HG02938 (cell line): ENCODE measurements around the gene L3HYPDH.

Experiments used
- ATAC-seq: cut with Tn5 transposase; IDR thresholded peaks from one replicate; pipeline ENCODE4 v1.9.1; 2021; ENCODE audit warnings: mild to moderate bottlenecking, moderate library complexity; ENCODE audit not compliant: unreplicated experiment

L3HYPDH gene

GRCh38 chr14:59483819-59484638 lies at the start of gene L3HYPDH, which contains the start of gene JKAMP:
Gene L3HYPDH (minus strand): TSS chr14:59484408. CDS start chr14:59484316, 92 bp downstream.
Gene JKAMP (plus strand): TSS chr14:59484517. CDS start chr14:59484590, 73 bp downstream.
- ATAC-seq: peak; percentile 84

- no peak for ATAC-seq
Observed at GRCh38 chr14:59532419-59532818, 48.2 kb upstream of the L3HYPDH start.

GRCh38 chr14:59530349-59530748 lies 46.1 kb upstream of the L3HYPDH start:
- no peak for ATAC-seq

GRCh38 chr14:59529189-59529588 lies 45.0 kb upstream of the L3HYPDH start:
- ATAC-seq: no peak

GRCh38 chr14:59520224-59520623 lies 36.0 kb upstream of the L3HYPDH start:
- no peak for ATAC-seq

- no peak for ATAC-seq
Observed at GRCh38 chr14:59511916-59512575, 27.8 kb upstream of the L3HYPDH start.

- ATAC-seq: no peak
Observed at GRCh38 chr14:59510966-59511365, 26.8 kb upstream of the L3HYPDH start.

- no peak for ATAC-seq
Observed at GRCh38 chr14:59510001-59510400, 25.8 kb upstream of the L3HYPDH start.

GRCh38 chr14:59509101-59509500 lies 24.9 kb upstream of the L3HYPDH start:
- ATAC-seq: no peak

- no peak for ATAC-seq
Observed at GRCh38 chr14:59507752-59508103, 23.5 kb upstream of the L3HYPDH start.

GRCh38 chr14:59507063-59507751 lies 23.0 kb upstream of the L3HYPDH start:
- ATAC-seq: peak; percentile 64

GRCh38 chr14:59503256-59503655 lies 19.0 kb upstream of the L3HYPDH start:
- no peak for ATAC-seq

GRCh38 chr14:59500732-59501131 lies 16.5 kb upstream of the L3HYPDH start:
- no peak for ATAC-seq

- no peak for ATAC-seq
Observed at GRCh38 chr14:59492384-59492783, 8.2 kb upstream of the L3HYPDH start.

GRCh38 chr14:59490756-59491155 lies 6.5 kb upstream of the L3HYPDH start:
- ATAC-seq: no peak

GRCh38 chr14:59484639-59485175 lies 499 bp upstream of the L3HYPDH start:
- peak; percentile 50 for ATAC-seq

GRCh38 chr14:59483363-59483762 lies 845 bp downstream of the L3HYPDH start:
- no peak for ATAC-seq

GRCh38 chr14:59482541-59483331 lies 1.5 kb downstream of the L3HYPDH start:
- ATAC-seq: no peak

GRCh38 chr14:59481871-59482540 lies 2.2 kb downstream of the L3HYPDH start:
- no peak for ATAC-seq

- no peak for ATAC-seq
Observed at GRCh38 chr14:59481407-59481806, 2.8 kb downstream of the L3HYPDH start.
